GM21528 (cell line): ENCODE measurements around the gene EGFL6.
"Not testable (repeated sequence)": the region's sequence is repeated elsewhere in the genome, so short reads cannot be mapped to it uniquely, and the experiment has no call there.

Source experiments
- ATAC-seq: cut with Tn5 transposase; IDR thresholded peaks from one replicate; pipeline ENCODE4 v1.9.1; 2021; ENCODE audit warnings: mild to moderate bottlenecking, moderate library complexity; ENCODE audit not compliant: unreplicated experiment, low FRiP score

The EGFL6 gene

DNA sequence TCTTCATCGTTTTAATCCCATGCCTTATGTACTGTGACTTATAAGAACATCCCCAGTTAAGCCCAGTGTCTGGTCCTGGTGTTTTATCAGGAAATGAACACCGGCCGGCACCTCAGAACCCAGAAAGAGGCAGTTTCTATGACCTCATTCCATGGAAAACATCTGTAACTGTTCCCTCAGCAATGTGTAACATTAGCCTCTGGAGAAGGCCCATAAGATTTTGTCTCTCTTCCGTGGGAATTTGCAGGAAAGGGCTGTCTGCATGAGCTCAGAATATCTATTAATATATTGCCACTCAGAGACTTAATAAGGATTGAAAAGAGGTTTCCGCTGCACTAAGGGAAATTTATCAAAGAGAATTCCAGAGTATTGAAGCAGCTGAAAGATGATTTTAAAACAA is 80.4 kb downstream of the EGFL6 start:
- ATAC-seq = no peak

DNA sequence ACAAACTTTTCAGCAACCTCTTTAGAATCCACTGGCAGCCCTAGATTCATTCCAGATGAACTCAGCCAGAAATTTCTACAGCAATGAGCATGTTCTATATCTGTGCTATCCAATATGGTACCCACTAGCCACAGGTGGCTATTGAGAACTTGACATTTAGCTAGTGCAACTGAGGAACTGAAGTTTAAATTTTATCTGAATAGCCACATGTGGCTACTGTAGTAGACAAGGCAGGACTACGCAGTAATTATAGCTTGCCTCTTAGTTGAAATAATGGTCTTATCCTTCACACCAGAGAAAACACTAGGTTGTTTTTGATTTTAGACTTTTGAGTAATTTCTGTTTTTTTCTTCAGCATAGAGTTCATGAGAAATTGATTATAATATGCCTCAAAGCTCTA is 80.9 kb downstream of the EGFL6 start:
- ATAC-seq = no peak

GRCh38 chrX:13651150-13651549 is 81.7 kb downstream of the EGFL6 start:
- no peak for ATAC-seq

- peak; percentile 6 for ATAC-seq
Measured at GRCh38 chrX:13652287-13652793, 82.9 kb downstream of the EGFL6 start.

GRCh38 chrX:13652850-13653693 is 83.7 kb downstream of the EGFL6 start, which contains the start of gene TCEANC:
TSS of gene TCEANC (plus strand) at chrX:13653141. CDS start at chrX:13662509, 9,368 bp downstream.
- ATAC-seq = peak; percentile 92

GRCh38 chrX:13654116-13654515 is 84.7 kb downstream of the EGFL6 start:
- ATAC-seq = no peak

DNA sequence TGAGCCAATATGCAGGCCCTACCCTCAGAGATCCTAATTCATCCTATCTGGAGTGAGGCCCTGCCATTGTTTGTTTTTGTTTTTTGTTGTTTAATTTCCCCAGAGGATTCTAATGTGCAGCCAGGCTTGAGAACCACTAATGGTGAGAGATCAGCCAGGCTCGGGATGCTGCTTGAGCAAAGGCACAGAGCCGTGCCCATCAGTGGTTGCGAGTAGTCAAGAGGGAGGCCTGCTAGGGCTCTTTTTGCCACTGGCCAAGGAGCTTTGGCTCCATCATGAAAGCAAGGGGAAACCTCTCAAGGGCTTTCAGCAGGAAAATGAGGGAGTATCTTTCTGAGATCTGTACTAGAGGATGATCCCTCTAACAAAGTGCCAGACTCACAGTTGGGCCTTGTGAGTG is 86.3 kb downstream of the EGFL6 start:
- no peak for ATAC-seq

GRCh38 chrX:13658602-13659001 is 89.2 kb downstream of the EGFL6 start:
- ATAC-seq = no peak

- no peak for ATAC-seq
Measured at GRCh38 chrX:13659063-13659462, 89.7 kb downstream of the EGFL6 start.

- no peak for ATAC-seq
Measured at GRCh38 chrX:13661735-13662288, 92.4 kb downstream of the EGFL6 start.

DNA sequence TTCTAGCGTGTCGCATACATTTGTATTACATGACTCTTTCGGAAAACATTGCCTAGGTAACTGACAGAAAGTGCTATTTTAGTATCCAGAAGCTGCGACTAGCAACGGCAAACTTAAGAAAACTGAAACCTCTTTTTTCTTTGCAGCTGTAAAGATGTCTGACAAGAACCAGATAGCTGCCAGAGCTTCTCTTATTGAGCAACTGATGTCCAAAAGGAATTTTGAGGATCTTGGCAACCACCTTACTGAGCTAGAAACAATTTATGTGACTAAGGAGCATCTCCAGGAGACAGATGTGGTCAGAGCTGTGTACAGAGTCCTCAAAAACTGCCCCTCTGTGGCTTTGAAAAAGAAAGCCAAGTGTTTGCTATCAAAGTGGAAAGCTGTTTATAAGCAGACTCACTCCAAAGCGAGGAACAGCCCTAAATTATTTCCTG is 93.0 kb downstream of the EGFL6 start:
- ATAC-seq = no peak

DNA sequence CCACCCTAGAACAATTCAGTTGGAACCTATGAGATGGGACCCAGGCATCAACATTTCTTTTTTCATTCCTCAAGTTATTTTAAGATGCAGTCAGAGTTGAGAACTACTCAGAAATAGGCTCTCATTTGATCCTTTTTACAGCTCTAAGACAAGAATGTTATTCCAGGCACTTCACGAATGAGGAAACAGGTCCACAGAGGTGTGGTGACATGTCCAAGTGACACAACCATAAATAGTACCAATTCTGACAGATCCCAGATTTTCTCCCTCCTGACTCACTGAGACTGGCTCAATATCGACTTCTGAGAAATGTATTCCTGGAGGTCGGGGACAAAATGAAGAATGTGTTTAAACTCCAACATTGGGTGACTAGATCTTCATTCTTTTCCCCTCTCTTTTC is 94.6 kb downstream of the EGFL6 start:
- ATAC-seq = no peak

DNA sequence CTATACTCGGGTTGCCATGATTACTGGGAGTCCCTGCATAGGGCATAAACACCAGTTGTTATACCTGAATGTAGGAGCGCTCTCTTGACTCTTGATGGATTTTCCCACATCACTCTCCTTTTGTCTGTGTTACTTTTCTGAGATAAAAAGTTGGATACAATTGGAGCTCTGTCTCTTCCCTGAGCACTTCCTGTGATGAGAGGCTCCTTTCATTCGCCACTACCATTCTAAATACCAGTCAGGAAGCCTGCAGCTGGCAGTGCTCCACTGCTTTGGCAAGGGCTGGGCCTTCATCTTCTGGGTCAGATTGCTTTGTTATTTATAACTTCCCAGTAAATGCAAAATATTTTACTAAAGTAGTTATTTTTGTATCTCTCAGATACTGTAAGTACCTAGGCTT is 97.4 kb downstream of the EGFL6 start:
- ATAC-seq = no peak

DNA sequence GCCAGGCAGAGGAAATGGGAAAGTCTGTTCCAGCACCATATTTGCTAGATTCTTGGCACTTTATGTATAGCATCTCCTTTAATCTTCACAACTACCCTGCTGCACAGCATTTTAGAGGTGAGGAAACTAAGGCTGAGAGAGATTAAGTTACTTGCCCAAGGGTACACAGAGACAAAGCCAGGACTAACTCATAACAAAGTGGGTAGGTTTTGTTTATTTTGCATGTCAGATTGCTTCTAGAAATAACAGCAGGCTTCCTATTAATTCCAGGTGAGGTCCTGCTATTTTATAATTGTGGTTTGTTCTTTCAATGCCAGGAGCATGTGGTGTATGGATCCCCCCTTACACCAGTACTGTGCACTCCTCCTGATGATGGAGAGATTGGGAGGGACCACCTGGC is 98.5 kb downstream of the EGFL6 start:
- ATAC-seq = no peak

GRCh38 chrX:13669246-13669737 is 99.9 kb downstream of the EGFL6 start:
- ATAC-seq = peak; percentile 72

- ATAC-seq = not testable (repeated sequence)
Measured at GRCh38 chrX:13669755-13670154, 100.4 kb downstream of the EGFL6 start.

DNA sequence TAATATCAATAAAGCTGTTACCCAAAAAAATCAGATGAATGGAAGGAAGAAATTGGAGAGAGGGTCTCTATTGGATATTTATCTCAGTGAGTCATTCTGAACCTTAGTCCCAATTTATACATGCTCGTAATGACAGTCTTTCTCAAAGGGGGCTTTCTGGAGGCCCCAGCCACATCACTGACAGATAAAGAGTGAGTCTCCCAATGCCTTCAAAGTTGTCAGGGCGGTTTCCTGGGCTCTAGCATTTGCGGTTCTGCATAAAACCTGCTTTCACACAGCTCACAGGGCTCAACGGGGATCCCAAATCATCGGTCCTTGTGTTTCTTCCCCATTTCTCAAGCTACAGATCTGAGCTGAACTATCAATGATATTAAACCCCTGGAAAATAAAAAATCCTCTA is 100.8 kb downstream of the EGFL6 start:
- ATAC-seq = no peak

GRCh38 chrX:13673016-13673415 is 103.6 kb downstream of the EGFL6 start:
- no peak for ATAC-seq

DNA sequence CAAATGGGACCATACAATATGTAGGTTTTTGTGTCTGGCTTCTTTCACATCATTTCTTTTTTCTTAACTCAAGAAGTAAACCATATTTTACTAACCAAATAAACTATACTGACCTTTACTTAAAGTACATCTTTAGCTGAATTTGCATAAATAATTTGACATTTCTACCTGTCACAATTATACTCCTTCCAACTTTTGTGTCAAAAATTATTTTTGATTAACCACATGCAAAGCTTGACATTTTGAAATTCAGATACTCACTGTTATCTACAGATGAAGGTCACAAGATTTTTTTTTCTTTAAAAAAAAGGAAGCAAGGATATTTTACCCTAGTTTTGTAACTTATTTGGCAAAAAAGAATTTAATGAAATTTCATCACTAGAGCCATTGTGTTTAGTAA is 107.5 kb downstream of the EGFL6 start:
- ATAC-seq = no peak

- ATAC-seq = not testable (repeated sequence)
Measured at GRCh38 chrX:13679700-13680099, 110.3 kb downstream of the EGFL6 start.

DNA sequence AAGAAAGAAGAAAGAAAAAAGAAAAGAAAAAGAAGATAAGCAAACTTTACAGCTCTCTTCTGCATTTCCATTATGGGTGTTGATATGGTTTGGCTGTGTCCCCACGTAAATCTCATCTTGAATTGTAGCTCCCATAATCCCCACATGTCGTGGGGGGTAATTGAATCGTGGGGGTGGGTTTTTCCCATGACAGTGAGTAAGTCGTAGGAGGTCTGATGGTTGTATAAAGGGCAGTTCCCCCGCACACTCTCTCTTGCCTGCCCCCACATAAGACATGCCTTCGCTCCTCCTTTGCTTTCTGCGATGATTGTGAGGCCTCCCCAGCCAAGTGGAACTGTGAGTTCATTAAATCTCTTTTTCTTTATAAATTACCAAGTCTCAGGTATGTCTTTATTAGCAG is 112.2 kb downstream of the EGFL6 start:
- ATAC-seq = no peak
